ENCODE results near the gene PDPK1.

DNA sequence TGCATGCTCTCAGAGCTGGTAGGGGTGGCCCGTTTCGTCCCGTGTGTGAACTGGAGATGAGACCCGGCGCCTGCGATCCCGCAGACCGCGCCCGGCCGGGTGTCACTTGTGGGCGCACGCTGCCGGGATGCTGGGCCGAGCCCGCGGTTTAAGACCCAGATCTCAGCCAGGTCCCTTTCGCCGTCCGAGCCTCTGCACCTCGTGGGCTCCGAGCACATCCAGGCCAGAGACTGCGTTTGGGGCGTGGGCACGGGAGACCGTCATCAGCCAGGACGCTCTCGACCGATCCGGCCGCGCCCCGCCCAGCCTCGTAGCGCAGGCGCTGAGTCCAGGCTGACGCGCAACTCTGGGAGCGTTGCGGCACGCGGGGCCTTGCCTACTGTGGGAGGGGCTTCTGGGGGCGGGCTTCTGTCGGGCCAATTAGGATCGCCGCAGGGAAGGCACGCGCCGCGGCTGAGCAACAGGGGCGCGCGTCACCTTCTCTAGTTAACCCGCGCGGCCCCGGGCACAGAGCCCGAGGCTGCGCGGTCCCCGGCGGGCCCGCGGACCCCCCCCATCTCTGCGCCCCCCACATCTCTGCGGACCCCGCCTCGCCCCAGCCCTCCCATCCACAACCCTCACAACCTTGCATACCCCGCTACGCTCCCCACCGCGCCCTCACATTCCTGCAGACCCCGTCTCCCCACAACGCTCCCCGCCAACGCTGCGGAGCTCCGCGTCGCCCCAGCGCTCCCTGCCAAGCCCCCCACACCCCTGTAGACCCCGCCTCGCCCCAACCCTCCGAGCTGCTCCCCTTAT lies 5.9 kb upstream of the PDPK1 start:
- TF ChIP-seq, protein P1, sequence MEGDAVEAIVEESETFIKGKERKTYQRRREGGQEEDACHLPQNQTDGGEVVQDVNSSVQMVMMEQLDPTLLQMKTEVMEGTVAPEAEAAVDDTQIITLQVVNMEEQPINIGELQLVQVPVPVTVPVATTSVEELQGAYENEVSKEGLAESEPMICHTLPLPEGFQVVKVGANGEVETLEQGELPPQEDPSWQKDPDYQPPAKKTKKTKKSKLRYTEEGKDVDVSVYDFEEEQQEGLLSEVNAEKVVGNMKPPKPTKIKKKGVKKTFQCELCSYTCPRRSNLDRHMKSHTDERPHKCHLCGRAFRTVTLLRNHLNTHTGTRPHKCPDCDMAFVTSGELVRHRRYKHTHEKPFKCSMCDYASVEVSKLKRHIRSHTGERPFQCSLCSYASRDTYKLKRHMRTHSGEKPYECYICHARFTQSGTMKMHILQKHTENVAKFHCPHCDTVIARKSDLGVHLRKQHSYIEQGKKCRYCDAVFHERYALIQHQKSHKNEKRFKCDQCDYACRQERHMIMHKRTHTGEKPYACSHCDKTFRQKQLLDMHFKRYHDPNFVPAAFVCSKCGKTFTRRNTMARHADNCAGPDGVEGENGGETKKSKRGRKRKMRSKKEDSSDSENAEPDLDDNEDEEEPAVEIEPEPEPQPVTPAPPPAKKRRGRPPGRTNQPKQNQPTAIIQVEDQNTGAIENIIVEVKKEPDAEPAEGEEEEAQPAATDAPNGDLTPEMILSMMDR (conservative IDR thresholded peaks at IDR 0.05 in 1 of 2, IDR thresholded peaks at IDR 0.05 in 1 of 2; ENCODE audit: extremely low read depth in 1 of 2, insufficient read depth in 1 of 2, low read depth in 1 of 2, low read length in 2 of 2) = no peak
- TF ChIP-seq EZH2 (IDR thresholded peaks at IDR 0.05; ENCODE audit: borderline replicate concordance, low read length) = no peak

Data from mammary epithelial cell (primary cell).